ENCODE results near the gene LDLRAD4.
"Not testable (repeated sequence)": the region's sequence is repeated elsewhere in the genome, so short reads cannot be mapped to it uniquely, and the experiment has no call there.

The LDLRAD4 gene

GRCh38 chr18:13477147-13477683, 258.7 kb downstream of the LDLRAD4 start:
- no peak for DNase-seq

- DNase-seq = peak; percentile 12
Observed at GRCh38 chr18:13480571-13481255, 262.2 kb downstream of the LDLRAD4 start.

GRCh38 chr18:13481331-13481730, 262.8 kb downstream of the LDLRAD4 start:
- DNase-seq = no peak

- DNase-seq = peak; percentile 29
Observed at GRCh38 chr18:13481820-13482617, 263.5 kb downstream of the LDLRAD4 start.

- no peak for DNase-seq
Observed at GRCh38 chr18:13482618-13482945, 264.0 kb downstream of the LDLRAD4 start.

GRCh38 chr18:13483316-13484270, 265.0 kb downstream of the LDLRAD4 start:
- DNase-seq = no peak

- no peak for DNase-seq
Observed at GRCh38 chr18:13485182-13485581, 266.6 kb downstream of the LDLRAD4 start.

GRCh38 chr18:13485604-13486003, 267.0 kb downstream of the LDLRAD4 start:
- DNase-seq = no peak

- DNase-seq = no peak
Observed at GRCh38 chr18:13486284-13486683, 267.7 kb downstream of the LDLRAD4 start.

- DNase-seq = no peak
Observed at GRCh38 chr18:13486686-13487085, 268.1 kb downstream of the LDLRAD4 start.

- no peak for DNase-seq
Observed at GRCh38 chr18:13487237-13487636, 268.7 kb downstream of the LDLRAD4 start.

- DNase-seq = no peak
Observed at GRCh38 chr18:13488281-13488929, 269.8 kb downstream of the LDLRAD4 start.

- not testable (repeated sequence) for DNase-seq
Observed at GRCh38 chr18:13489303-13489702, 270.7 kb downstream of the LDLRAD4 start.

GRCh38 chr18:13491138-13491537, 272.6 kb downstream of the LDLRAD4 start:
- DNase-seq = no peak

GRCh38 chr18:13492314-13492713, 273.8 kb downstream of the LDLRAD4 start:
- DNase-seq = no peak

GRCh38 chr18:13493079-13493478, 274.5 kb downstream of the LDLRAD4 start:
- DNase-seq = no peak

GRCh38 chr18:13493725-13494124, 275.2 kb downstream of the LDLRAD4 start:
- no peak for DNase-seq

GRCh38 chr18:13494871-13495445, 276.4 kb downstream of the LDLRAD4 start:
- no peak for DNase-seq

- no peak for DNase-seq
Observed at GRCh38 chr18:13495961-13496360, 277.4 kb downstream of the LDLRAD4 start.

- DNase-seq = no peak
Observed at GRCh38 chr18:13496691-13497281, 278.2 kb downstream of the LDLRAD4 start.

- DNase-seq = no peak
Observed at GRCh38 chr18:13499803-13500202, 281.2 kb downstream of the LDLRAD4 start.

Measured in MV-4-11 (cell line).